Activated CD4-positive, alpha-beta T cell treated with anti-CD3 and anti-CD28 coated beads, Interleukin-2, amount 10 ng/mL, durations not matched to agents 24 days and 14 days (primary cell): Measurements from ENCODE around the gene MPIG6B. TPM values are rescaled to one million over a fixed set of nuclear protein-coding genes. Genes with fewer than 3 reads are reported as not detected.

Experiments
- DNase-seq: peaks from one replicate; pipeline ENCODE4 v3.0.0; 2022
- H3K27ac Mint-ChIP-seq: one replicate; pipeline ENCODE4 v1.8.0; 2022; ENCODE audit warnings: mild to moderate bottlenecking, mixed read lengths
- H3K27me3 Mint-ChIP-seq: one replicate; pipeline ENCODE4 v1.8.0; 2022; ENCODE audit warnings: mixed read lengths
- H3K36me3 Mint-ChIP-seq: one replicate; pipeline ENCODE4 v1.8.0; 2022; ENCODE audit warnings: low read depth, mild to moderate bottlenecking, mixed read lengths
- H3K4me1 Mint-ChIP-seq: one replicate; pipeline ENCODE4 v1.8.0; 2021; ENCODE audit warnings: mixed read lengths
- H3K4me3 Mint-ChIP-seq: one replicate; pipeline ENCODE4 v1.8.0; 2022; ENCODE audit warnings: mild to moderate bottlenecking, moderate library complexity, mixed read lengths
- H3K9me3 Mint-ChIP-seq: one replicate; pipeline ENCODE4 v1.8.0; 2021; ENCODE audit warnings: mixed read lengths
- intact Hi-C: fragments of 100-400 bp; cut with micrococcal nuclease; formaldehyde crosslinking; loops from one replicate; pipeline ENCODE4 v1.15.1; 2023
- total RNA-seq: library from RNA; stranded (reverse); gene quantifications from 2 replicates; pipeline ENCODE4 v1.2.3, GENCODE V29; 2022

MPIG6B gene
- total RNA-seq: not detected in 2 replicates

- Mint-ChIP-seq H3K27ac (no peak within 1 kb of the TSS), H3K36me3 (peaks cover 18% of the 10 kb centered on the region), H3K4me1 (peaks cover 31% of the 10 kb centered on the region), H3K4me3 (no peak within 1 kb of the TSS), H3K9me3 (no peaks in the 10 kb centered on the region), H3K27me3 (peaks cover 4% of the 10 kb centered on the region)
- intact Hi-C loops: no loop called here
- no peak for DNase-seq
These were observed at the start of gene MPIG6B for GRCh38 chr6:31723245-31723979. Gene MPIG6B (plus strand): TSS chr6:31723373. CDS start chr6:31723384, 11 bp downstream.

DNA sequence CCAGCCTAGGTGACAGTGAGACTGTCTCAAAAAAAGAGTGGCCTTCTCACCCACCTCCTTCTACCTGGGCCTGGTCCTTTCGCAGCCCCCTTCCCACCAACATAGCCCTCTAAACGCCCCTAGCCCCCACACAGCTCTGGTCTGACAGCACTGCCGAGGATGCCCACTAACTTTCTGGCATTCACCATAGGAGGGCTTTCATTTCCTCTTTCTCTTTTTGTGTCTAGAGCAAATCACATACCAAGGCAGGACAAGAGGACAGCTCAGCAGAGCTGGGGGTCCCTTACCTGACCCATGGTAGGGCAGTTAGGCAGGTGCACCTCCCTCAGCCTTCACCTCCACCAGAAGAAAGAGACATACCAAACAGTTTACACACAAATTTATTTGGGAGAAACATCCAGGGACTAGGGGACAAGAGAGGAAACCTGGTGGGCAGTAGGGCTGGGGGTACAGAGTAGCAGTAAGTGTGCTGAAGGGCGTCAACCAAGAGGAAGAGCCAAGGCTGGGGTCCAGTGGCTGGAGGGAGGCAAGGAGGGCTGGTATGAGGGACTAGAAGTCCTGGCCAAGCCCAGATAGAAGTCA is 46.8 kb upstream of the MPIG6B start:
- peaks cover 20% of the 10 kb centered on the region for H3K36me3 Mint-ChIP-seq
- no peak overlapping the region for H3K4me3 Mint-ChIP-seq
- no peaks in the 10 kb centered on the region for H3K9me3 Mint-ChIP-seq
- H3K27me3 Mint-ChIP-seq: no peaks in the 10 kb centered on the region
- DNase-seq: no peak
- H3K27ac Mint-ChIP-seq: no peak overlapping the region
- intact Hi-C loops: no loop called here
- H3K4me1 Mint-ChIP-seq: peaks cover 22% of the 10 kb centered on the region

DNA sequence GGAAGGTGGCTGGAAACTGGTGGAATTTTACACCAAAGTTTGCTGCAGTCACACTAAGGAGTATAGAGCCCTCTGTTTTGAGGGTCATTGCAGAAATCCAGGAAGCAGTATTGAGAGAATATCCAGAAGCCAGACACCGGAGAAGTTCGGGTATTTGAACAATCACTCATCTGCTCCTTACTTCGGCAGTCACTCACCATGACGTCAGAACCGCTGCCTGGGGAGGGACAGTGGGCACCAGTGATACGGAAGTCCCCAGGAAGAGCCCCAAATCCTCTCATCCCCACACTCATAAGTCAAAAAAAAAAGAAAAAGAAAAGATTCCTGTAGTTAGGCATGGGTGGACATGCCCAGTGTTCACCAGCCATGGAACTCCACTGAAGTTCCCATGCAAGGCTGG is 46.3 kb upstream of the MPIG6B start:
- Mint-ChIP-seq H3K27ac (no peak overlapping the region), H3K27me3 (no peaks in the 10 kb centered on the region), H3K9me3 (no peaks in the 10 kb centered on the region), H3K36me3 (peaks cover 15% of the 10 kb centered on the region), H3K4me1 (peaks cover 25% of the 10 kb centered on the region), H3K4me3 (no peak overlapping the region)
- DNase-seq: no peak
- intact Hi-C loops: no loop called here

DNA sequence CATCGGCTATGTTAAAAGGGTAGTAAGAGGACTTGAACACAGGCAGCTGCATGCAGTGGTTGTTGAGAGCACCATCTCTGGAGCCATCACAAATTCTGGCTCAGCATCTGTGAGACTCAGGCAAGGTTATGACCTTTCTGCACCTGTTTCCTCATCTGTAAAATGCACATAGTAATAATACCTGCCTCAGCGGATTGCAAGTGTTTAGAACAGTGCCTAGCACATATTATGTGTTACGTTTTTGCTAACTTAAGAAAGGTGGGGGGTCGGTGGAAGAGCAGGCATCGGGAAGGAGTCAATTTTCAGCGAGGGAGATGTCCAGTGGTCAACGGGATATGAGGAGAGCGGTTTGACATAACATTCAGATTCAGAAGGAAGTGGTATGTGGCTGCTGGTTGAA is 45.2 kb upstream of the MPIG6B start:
- Mint-ChIP-seq H3K27ac (no peak overlapping the region), H3K36me3 (peaks cover 6% of the 10 kb centered on the region), H3K27me3 (no peaks in the 10 kb centered on the region), H3K9me3 (no peaks in the 10 kb centered on the region), H3K4me1 (peaks cover 25% of the 10 kb centered on the region), H3K4me3 (no peak overlapping the region)
- DNase-seq: no peak
- intact Hi-C loops: no loop called here

DNA sequence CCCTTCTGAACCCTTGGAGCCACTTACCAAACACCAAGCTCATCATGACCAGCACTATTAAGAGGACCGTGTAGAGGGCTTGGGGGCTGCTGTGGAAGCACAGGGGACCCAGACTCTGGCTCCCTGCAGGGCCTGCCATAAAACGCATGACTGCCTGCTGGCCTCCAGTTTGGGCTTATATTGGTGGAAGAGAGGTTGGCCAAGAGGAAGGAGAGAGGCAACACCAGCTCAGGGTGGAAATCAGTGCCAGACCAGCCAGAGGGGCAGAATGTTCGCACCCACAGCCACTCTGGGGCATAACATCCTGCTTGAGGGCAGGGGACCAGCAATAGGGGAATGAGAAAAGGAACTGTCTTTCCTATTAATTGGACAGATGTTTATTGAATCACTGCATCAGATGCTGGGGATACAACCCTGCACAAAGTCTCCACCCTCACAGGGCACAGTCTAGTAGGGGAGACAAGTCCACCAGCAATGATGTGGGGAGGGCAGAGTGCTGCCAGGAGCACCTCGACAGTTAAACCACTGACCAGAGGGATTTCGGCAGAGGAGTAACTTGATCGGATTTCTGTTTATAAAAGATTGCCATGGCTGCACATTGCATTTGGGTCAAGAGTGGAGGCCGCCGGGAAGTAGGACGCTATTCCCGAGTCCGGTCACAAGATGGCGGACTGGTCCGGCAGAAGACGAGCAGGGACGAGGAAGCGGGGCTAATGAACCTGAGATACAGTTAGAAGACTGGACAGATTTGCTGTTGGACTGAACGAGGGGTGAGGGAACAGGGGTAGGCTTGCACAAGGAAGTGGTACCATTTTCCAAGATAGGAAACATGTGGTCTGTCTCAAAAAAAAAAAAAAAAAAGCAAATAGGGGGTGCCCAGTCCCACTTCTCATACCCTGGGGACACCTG is 42.7 kb upstream of the MPIG6B start, which contains the start of gene LY6G5C:
Gene LY6G5C, minus strand, starts transcription at position 842 of the 909 bp plus-strand sequence. Its CDS starts 694 bp downstream, at position 148.
- intact Hi-C loops: loop anchor here (1.0 to 2.0 kb wide), 5 partner anchors 15 to 150 kb away; partner anchors contain the start of gene ABHD16A
- no peaks in the 10 kb centered on the region for H3K27me3 Mint-ChIP-seq
- DNase-seq: peak; percentile 89
- H3K9me3 Mint-ChIP-seq: no peaks in the 10 kb centered on the region
- peaks cover 25% of the 10 kb centered on the region for H3K4me1 Mint-ChIP-seq
- H3K27ac Mint-ChIP-seq: peak within 1 kb of the TSS; percentile 82
- H3K36me3 Mint-ChIP-seq: peaks cover under 1% of the 10 kb centered on the region
- peak within 1 kb of the TSS; percentile 83 for H3K4me3 Mint-ChIP-seq

GRCh38 chr6:31681135-31681671 is 42.0 kb upstream of the MPIG6B start:
- intact Hi-C loops: loop anchor here (2.0 kb wide), 2 partner anchors 22 to 58 kb away; partner anchors contain the start of gene ABHD16A
- H3K36me3 Mint-ChIP-seq: peaks cover 5% of the 10 kb centered on the region
- no peaks in the 10 kb centered on the region for H3K9me3 Mint-ChIP-seq
- H3K4me1 Mint-ChIP-seq: peaks cover 25% of the 10 kb centered on the region
- peak; percentile 82 for DNase-seq
- H3K4me3 Mint-ChIP-seq: peak overlapping the region; percentile 83
- H3K27me3 Mint-ChIP-seq: no peaks in the 10 kb centered on the region
- H3K27ac Mint-ChIP-seq: peak overlapping the region; percentile 82

DNA sequence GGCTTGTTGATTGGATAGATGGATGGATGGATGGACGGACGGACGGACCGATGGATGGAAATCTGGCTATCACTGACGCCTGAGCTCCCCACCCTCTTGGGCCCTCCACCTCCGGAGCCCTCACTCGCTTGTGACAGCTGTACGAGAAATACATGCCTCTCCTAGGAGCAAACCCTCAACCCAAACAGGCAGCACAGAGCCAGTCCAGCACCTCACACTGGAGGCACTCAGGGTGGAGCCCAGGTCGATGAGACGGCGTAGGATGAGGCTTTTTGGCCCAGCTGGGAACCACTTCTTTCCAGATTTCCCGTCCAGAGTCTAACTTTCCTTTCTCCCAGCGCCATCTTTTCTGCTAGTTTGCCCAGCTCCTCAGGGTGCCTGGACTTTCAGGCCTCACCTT is 39.6 kb upstream of the MPIG6B start:
- intact Hi-C loops: no loop called here
- Mint-ChIP-seq H3K9me3 (no peaks in the 10 kb centered on the region), H3K27ac (no peak overlapping the region)

DNA sequence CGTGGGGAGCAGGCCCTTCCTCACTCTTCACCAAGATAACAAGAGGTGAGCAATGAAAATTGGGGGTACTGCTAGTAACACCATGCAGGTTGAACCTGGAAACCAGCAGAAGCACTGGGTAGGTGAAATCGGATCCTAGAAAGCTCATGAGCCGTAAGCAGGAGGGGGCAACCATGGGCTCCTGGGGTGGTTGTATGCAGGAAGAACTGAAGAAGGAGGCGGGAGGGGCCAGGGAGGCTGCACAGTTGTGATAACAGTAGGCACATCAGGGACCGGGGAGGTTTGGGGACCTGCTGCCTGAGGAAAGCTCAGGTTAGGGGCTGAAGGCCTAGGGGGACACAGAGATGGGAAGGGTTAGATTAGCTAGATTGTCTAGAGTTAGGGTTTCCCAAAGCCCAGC is 36.7 kb upstream of the MPIG6B start:
- Mint-ChIP-seq H3K4me1 (peaks cover 6% of the 10 kb centered on the region), H3K36me3 (peaks cover 35% of the 10 kb centered on the region), H3K4me3 (no peak overlapping the region), H3K9me3 (no peaks in the 10 kb centered on the region), H3K27ac (peak overlapping the region; percentile 4), H3K27me3 (no peaks in the 10 kb centered on the region)
- intact Hi-C loops: no loop called here
- no peak for DNase-seq

More for the DNA sequence above, 39.6 kb upstream of the MPIG6B start:
- DNase-seq: no peak
- H3K36me3 Mint-ChIP-seq: peaks cover 20% of the 10 kb centered on the region
- no peaks in the 10 kb centered on the region for H3K27me3 Mint-ChIP-seq
- no peak overlapping the region for H3K4me3 Mint-ChIP-seq
- peaks cover 22% of the 10 kb centered on the region for H3K4me1 Mint-ChIP-seq

- Mint-ChIP-seq H3K4me1 (peaks cover 4% of the 10 kb centered on the region), H3K36me3 (peaks cover 37% of the 10 kb centered on the region), H3K4me3 (no peak overlapping the region), H3K27ac (no peak overlapping the region), H3K27me3 (no peaks in the 10 kb centered on the region), H3K9me3 (no peaks in the 10 kb centered on the region)
- intact Hi-C loops: no loop called here
- no peak for DNase-seq
These were observed 35.9 kb upstream of the MPIG6B start for GRCh38 chr6:31687321-31687720.

DNA sequence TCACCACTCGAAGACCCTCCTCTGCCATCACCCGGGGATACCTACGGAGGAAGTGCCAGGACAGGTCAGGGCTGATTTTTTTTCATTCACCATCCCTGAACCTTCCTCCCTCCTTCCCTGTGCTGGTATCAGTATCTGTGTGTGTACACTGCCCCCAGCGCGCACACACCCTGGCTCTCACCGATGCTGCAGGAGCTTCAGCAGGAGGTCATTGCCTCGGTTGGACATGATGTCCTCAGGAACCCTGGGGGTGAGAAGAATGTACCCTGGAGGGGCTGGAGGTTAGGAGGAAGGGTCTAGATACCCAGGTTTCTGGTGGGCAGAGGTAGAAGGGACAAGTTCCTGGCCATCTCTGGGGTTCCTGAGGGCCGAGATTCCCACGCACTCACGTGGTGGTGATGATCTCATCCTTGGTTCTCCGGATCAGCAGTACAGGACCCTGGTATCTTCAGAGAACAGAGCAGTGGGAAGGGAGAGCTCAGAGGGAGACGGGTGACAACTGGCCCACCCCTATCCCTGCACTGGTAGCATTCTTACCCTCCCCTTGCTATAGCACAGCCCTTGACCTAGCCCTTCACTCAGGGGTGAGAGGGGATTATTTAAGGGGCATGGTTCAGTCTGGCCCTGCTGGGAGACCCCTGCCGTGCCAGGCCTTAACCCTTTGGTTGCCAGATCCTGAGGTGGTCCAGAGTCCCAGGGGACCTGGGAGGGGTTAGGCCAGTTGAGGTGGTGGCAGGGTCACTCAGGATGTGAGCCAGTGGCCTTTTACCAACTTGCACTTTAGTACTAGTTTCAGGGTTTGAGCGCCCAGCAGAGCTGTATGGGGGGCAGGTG is 35.1 kb upstream of the MPIG6B start:
- Mint-ChIP-seq H3K9me3 (no peaks in the 10 kb centered on the region), H3K4me3 (no peak overlapping the region), H3K4me1 (peaks cover 4% of the 10 kb centered on the region), H3K27me3 (no peaks in the 10 kb centered on the region), H3K27ac (no peak overlapping the region), H3K36me3 (peaks cover 42% of the 10 kb centered on the region)
- DNase-seq: no peak
- intact Hi-C loops: no loop called here

GRCh38 chr6:31689249-31690110 is 33.7 kb upstream of the MPIG6B start:
- intact Hi-C loops: no loop called here
- H3K27ac Mint-ChIP-seq: peak overlapping the region; percentile 48
- peaks cover 4% of the 10 kb centered on the region for H3K4me1 Mint-ChIP-seq
- H3K36me3 Mint-ChIP-seq: peaks cover 47% of the 10 kb centered on the region
- H3K27me3 Mint-ChIP-seq: no peaks in the 10 kb centered on the region
- DNase-seq: peak; percentile 69
- no peak overlapping the region for H3K4me3 Mint-ChIP-seq
- H3K9me3 Mint-ChIP-seq: no peaks in the 10 kb centered on the region
